ENCODE results near the gene HDAC7. TPM values are rescaled to one million over a fixed set of nuclear protein-coding genes. Genes with fewer than 3 reads are reported as not detected.

The HDAC7 gene
- total and polyA plus RNA-seq, 2 experiments from 2014 or later, result 41.3 to 60.1 TPM

DNA sequence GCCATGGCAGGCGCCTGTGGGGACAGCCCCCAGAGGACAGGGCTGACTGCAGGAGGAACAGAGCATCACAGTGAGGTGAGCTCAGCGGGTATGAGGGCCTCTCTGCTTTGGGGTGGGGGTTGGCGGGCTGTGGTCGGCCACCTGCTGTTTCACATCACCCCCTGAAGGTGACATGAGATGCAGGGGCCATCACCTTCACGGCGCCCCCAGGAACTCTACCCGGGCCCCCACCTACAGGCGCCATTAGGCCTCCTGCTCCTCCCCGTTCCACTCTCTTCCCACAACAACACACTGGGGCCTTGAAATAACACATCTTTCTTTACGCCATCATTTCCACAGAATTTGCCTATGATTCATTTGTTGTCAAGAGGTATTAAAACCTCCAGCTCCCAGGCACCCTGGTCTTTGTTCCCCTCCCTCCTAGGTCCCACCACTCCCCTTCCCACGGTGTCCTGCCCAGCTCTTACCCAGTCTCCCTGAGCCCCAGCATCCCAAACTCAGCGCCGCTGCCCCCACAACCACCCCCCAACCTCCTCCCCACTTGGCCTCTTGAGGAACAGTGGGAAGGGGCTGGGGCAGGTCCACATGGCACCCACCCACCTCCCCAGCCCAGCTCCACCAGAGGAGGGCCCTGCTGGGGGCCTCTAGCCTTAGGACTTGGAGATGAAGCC lies 12.7 kb upstream of the HDAC7 start (continued):
- TF ChIP-seq, protein P1, sequence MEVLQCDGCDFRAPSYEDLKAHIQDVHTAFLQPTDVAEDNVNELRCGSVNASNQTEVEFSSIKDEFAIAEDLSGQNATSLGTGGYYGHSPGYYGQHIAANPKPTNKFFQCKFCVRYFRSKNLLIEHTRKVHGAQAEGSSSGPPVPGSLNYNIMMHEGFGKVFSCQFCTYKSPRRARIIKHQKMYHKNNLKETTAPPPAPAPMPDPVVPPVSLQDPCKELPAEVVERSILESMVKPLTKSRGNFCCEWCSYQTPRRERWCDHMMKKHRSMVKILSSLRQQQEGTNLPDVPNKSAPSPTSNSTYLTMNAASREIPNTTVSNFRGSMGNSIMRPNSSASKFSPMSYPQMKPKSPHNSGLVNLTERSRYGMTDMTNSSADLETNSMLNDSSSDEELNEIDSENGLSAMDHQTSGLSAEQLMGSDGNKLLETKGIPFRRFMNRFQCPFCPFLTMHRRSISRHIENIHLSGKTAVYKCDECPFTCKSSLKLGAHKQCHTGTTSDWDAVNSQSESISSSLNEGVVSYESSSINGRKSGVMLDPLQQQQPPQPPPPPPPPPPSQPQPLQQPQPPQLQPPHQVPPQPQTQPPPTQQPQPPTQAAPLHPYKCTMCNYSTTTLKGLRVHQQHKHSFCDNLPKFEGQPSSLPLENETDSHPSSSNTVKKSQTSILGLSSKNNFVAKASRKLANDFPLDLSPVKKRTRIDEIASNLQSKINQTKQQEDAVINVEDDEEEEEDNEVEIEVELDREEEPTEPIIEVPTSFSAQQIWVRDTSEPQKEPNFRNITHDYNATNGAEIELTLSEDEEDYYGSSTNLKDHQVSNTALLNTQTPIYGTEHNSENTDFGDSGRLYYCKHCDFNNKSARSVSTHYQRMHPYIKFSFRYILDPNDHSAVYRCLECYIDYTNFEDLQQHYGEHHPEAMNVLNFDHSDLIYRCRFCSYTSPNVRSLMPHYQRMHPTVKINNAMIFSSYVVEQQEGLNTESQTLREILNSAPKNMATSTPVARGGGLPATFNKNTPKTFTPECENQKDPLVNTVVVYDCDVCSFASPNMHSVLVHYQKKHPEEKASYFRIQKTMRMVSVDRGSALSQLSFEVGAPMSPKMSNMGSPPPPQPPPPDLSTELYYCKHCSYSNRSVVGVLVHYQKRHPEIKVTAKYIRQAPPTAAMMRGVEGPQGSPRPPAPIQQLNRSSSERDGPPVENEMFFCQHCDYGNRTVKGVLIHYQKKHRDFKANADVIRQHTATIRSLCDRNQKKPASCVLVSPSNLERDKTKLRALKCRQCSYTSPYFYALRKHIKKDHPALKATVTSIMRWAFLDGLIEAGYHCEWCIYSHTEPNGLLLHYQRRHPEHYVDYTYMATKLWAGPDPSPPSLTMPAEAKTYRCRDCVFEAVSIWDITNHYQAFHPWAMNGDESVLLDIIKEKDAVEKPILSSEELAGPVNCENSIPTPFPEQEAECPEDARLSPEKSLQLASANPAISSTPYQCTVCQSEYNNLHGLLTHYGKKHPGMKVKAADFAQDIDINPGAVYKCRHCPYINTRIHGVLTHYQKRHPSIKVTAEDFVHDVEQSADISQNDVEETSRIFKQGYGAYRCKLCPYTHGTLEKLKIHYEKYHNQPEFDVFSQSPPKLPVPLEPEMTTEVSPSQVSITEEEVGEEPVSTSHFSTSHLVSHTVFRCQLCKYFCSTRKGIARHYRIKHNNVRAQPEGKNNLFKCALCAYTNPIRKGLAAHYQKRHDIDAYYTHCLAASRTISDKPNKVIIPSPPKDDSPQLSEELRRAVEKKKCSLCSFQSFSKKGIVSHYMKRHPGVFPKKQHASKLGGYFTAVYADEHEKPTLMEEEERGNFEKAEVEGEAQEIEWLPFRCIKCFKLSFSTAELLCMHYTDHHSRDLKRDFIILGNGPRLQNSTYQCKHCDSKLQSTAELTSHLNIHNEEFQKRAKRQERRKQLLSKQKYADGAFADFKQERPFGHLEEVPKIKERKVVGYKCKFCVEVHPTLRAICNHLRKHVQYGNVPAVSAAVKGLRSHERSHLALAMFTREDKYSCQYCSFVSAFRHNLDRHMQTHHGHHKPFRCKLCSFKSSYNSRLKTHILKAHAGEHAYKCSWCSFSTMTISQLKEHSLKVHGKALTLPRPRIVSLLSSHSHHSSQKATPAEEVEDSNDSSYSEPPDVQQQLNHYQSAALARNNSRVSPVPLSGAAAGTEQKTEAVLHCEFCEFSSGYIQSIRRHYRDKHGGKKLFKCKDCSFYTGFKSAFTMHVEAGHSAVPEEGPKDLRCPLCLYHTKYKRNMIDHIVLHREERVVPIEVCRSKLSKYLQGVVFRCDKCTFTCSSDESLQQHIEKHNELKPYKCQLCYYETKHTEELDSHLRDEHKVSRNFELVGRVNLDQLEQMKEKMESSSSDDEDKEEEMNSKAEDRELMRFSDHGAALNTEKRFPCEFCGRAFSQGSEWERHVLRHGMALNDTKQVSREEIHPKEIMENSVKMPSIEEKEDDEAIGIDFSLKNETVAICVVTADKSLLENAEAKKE (CRISPR knock-in tag; IDR thresholded peaks at IDR 0.05), result no peak
- TF ChIP-seq, protein P2, sequence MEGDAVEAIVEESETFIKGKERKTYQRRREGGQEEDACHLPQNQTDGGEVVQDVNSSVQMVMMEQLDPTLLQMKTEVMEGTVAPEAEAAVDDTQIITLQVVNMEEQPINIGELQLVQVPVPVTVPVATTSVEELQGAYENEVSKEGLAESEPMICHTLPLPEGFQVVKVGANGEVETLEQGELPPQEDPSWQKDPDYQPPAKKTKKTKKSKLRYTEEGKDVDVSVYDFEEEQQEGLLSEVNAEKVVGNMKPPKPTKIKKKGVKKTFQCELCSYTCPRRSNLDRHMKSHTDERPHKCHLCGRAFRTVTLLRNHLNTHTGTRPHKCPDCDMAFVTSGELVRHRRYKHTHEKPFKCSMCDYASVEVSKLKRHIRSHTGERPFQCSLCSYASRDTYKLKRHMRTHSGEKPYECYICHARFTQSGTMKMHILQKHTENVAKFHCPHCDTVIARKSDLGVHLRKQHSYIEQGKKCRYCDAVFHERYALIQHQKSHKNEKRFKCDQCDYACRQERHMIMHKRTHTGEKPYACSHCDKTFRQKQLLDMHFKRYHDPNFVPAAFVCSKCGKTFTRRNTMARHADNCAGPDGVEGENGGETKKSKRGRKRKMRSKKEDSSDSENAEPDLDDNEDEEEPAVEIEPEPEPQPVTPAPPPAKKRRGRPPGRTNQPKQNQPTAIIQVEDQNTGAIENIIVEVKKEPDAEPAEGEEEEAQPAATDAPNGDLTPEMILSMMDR (conservative IDR thresholded peaks at IDR 0.05; ENCODE audit: low read depth in 2 of 2), result no peak
- TF ChIP-seq ZNF114 (CRISPR knock-in tag; IDR thresholded peaks at IDR 0.05) (no peak), NANOG (IDR thresholded peaks at IDR 0.05; ENCODE audit: borderline replicate concordance) (no peak)

- no peak overlapping the region for H3K4me3 ChIP-seq
- peak overlapping the region; percentile 94 for H2AFZ ChIP-seq
- H3F3A ChIP-seq (replicated peaks; ENCODE audit: low read depth), result no peaks in the 10 kb centered on the region
- H3K27ac ChIP-seq (ENCODE audit: low read depth), result no peak overlapping the region
- TF ChIP-seq JUNB (IDR thresholded peaks at IDR 0.05; ENCODE audit: unreplicated experiment) (no peak), EZH2phosphoT487 (IDR thresholded peaks at IDR 0.05; ENCODE audit: unreplicated experiment) (no peak), NANOG (IDR thresholded peaks at IDR 0.05; ENCODE audit: borderline replicate concordance) (no peak), STAT1 (IDR thresholded peaks at IDR 0.05; ENCODE audit: unreplicated experiment) (no peak), POLR2AphosphoS5 (IDR thresholded peaks at IDR 0.05; ENCODE audit: low read depth) (no peak), EZH2 (IDR thresholded peaks at IDR 0.05; ENCODE audit: low read depth, unreplicated experiment) (no peak), ZNF331 (CRISPR knock-in tag; IDR thresholded peaks at IDR 0.05; ENCODE audit: low read depth) (no peak), CREB1 (CRISPR knock-in tag; IDR thresholded peaks at IDR 0.05; ENCODE audit: low read depth) (no peak)
- TF ChIP-seq, protein P2 (conservative IDR thresholded peaks at IDR 0.05; ENCODE audit: low read depth in 2 of 2), result no peak
- TF ChIP-seq, protein P3, sequence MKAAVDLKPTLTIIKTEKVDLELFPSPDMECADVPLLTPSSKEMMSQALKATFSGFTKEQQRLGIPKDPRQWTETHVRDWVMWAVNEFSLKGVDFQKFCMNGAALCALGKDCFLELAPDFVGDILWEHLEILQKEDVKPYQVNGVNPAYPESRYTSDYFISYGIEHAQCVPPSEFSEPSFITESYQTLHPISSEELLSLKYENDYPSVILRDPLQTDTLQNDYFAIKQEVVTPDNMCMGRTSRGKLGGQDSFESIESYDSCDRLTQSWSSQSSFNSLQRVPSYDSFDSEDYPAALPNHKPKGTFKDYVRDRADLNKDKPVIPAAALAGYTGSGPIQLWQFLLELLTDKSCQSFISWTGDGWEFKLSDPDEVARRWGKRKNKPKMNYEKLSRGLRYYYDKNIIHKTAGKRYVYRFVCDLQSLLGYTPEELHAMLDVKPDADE (IDR thresholded peaks at IDR 0.05), result no peak
- peaks cover 22% of the 10 kb centered on the region for H3K4me1 ChIP-seq (ENCODE audit: insufficient read depth)
- H3K36me3 ChIP-seq (ENCODE audit: insufficient read depth), result no peaks in the 10 kb centered on the region
- Mint-ChIP-seq H3K36me3 (ENCODE audit: low read depth) (no peaks in the 10 kb centered on the region), H3K4me3 (no peak overlapping the region), H3K27ac (no peak overlapping the region; the same call in 1 of the 2 replicates), H3K4me1 (peaks cover 38% of the 10 kb centered on the region), H3K27me3 (ENCODE audit: insufficient read depth, low read depth, poor library complexity) (peaks cover 8% of the 10 kb centered on the region), H3K9me3 (no peaks in the 10 kb centered on the region; the same call in 2 of the 3 replicates)
- no peaks in the 10 kb centered on the region for H3K79me2 ChIP-seq (replicated peaks; ENCODE audit: insufficient read depth)
- no peaks in the 10 kb centered on the region for H4K20me1 ChIP-seq (replicated peaks; ENCODE audit: insufficient read depth)
- no peak overlapping the region for H3K4me2 ChIP-seq
- no peaks in the 10 kb centered on the region for H3K9me2 ChIP-seq (ENCODE audit: insufficient read depth)
- ATAC-seq (no peak), DNase-seq (ENCODE audit: low spot score) (no peak)
- no peaks in the 10 kb centered on the region for H3K27me3 ChIP-seq (ENCODE audit: insufficient read depth)
Measured at GRCh38 chr12:47829584-47829983, 9.9 kb upstream of the HDAC7 start.

Measured in GM23338 (cell line).